ENCODE data around the gene AMBRA1. TPM values are rescaled to one million over a fixed set of nuclear protein-coding genes. Genes with fewer than 3 reads are reported as not detected.

Gene AMBRA1
- total RNA-seq, 1 donor, result 18.0 TPM

DNA sequence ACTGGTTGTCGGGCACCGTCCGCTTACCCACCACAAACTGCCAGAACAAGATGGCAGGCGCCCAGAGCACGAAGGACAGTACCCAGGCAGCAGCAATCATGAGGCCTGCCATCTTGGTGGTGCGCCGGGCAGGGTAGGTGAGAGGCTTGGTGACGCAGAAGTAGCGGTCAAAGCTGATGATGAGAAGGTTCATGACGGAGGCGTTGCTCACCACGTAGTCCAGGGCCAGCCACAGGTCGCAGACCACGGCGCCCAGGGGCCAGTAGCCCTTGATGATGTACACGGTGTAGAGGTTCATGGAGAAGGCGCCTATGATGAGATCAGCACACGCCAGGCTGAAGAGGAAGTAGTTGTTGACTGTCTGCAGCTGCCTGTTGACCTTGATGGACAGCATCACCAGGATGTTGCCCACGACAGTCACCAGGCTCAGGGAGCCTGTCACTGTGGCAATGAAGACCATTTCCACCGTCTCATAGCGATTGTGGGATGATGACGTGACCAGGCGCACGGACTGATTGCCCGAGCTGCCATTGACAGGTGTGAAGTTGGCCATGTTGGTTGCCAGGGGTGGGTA is 207.7 kb downstream of the AMBRA1 start:
- no peak overlapping the region for H3K4me3 ChIP-seq (ENCODE audit: low read depth, low read length)
- TF ChIP-seq, protein P1, sequence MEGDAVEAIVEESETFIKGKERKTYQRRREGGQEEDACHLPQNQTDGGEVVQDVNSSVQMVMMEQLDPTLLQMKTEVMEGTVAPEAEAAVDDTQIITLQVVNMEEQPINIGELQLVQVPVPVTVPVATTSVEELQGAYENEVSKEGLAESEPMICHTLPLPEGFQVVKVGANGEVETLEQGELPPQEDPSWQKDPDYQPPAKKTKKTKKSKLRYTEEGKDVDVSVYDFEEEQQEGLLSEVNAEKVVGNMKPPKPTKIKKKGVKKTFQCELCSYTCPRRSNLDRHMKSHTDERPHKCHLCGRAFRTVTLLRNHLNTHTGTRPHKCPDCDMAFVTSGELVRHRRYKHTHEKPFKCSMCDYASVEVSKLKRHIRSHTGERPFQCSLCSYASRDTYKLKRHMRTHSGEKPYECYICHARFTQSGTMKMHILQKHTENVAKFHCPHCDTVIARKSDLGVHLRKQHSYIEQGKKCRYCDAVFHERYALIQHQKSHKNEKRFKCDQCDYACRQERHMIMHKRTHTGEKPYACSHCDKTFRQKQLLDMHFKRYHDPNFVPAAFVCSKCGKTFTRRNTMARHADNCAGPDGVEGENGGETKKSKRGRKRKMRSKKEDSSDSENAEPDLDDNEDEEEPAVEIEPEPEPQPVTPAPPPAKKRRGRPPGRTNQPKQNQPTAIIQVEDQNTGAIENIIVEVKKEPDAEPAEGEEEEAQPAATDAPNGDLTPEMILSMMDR (IDR thresholded peaks at IDR 0.05; ENCODE audit: insufficient read depth, low read length), result no peak
- no peak for DNase-seq (ENCODE audit: low read depth)

DNA sequence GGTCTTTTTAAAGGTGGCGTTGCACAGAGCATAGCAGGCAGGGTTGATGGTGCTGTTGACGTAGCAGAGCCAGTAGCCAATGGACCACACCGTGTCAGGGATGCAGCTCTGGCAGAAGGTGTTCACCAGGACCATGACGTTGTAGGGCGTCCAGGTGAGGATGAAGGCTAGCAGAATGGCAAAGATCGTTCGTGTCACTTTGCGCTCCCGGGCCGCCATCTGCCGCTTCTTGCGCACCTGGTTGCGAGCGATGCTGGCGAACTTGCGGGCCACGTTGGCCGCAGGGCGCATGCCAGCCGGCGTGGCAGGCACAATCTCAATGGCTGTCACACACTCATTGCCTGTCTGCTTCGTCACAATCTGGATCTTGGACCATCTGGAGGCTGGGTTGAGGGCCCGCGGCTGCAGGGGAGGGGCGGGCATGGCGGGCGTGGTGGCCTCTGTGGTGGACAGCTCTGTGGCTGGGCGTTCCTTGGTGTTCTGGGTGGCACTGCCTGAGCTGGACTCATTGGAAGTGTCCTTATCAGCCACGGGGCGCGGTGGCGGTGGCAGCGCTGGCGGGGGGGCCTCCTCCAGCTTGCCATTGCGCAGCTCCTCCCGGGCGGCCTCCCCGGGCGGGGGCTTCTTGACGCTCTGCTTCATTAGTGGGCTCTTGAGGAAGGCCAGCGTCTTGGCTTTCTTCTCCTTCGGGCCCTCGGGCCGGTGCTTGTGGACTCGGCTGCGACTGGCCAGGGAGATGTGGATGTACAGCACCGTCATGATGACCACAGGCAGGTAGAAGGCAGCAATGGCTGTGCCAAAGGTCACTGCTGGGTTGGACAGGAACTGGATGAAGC is 208.4 kb downstream of the AMBRA1 start:
- TF ChIP-seq, protein P1 (IDR thresholded peaks at IDR 0.05; ENCODE audit: insufficient read depth, low read length), result no peak
- no peak overlapping the region for H3K4me3 ChIP-seq (ENCODE audit: low read depth, low read length)
- DNase-seq (ENCODE audit: low read depth), result no peak

DNA sequence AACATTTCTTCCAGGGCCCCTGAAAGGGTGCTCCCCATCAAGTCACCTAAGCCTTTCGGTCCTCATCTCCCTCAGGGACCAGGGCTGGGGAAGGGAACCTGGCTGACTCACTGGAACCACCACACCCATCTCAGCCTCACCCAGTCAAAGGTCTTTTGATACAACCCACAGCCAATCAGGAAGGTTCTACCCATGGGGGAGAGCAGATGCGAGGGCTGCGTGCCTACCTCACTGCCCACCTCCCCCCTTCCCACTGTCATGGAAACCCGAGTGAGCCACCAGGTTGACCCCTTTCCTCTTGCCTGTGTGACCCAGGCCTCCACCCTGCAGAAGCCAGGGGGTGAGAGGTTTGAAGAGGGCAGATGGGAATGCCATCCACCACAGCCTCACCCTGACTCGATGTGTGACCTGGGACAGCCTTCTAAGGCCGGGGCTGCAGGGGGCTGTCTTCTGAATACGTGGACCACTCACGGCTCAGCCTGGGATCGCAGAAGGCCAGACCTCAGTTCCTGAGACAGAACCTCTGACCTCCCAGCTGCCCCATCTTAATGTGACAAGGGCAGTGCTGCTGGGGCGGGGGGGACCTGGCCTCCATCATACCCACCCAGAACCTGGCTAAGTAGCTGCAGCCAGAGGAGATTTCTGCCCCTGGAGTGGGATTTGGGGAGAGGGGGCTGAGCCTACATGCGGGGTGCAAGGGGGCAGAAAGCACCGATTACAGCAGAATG is 209.7 kb downstream of the AMBRA1 start:
- TF ChIP-seq, protein P1 (IDR thresholded peaks at IDR 0.05; ENCODE audit: insufficient read depth, low read length), result no peak
- no peak overlapping the region for H3K4me3 ChIP-seq (ENCODE audit: low read depth, low read length)
- no peak for DNase-seq (ENCODE audit: low read depth)

DNA sequence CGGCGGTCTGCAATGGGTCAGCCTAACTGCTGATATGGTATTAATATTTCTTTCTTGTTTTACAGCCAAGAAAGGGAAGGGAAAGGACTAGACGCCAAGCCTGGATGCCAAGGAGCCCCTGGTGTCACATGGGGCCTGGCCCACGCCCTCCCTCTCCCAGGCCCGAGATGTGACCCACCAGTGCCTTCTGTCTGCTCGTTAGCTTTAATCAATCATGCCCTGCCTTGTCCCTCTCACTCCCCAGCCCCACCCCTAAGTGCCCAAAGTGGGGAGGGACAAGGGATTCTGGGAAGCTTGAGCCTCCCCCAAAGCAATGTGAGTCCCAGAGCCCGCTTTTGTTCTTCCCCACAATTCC is 210.4 kb downstream of the AMBRA1 start:
- TF ChIP-seq, protein P1 (IDR thresholded peaks at IDR 0.05; ENCODE audit: insufficient read depth, low read length), result no peak
- H3K4me3 ChIP-seq (ENCODE audit: low read depth, low read length), result no peak overlapping the region
- DNase-seq (ENCODE audit: low read depth), result no peak

DNA sequence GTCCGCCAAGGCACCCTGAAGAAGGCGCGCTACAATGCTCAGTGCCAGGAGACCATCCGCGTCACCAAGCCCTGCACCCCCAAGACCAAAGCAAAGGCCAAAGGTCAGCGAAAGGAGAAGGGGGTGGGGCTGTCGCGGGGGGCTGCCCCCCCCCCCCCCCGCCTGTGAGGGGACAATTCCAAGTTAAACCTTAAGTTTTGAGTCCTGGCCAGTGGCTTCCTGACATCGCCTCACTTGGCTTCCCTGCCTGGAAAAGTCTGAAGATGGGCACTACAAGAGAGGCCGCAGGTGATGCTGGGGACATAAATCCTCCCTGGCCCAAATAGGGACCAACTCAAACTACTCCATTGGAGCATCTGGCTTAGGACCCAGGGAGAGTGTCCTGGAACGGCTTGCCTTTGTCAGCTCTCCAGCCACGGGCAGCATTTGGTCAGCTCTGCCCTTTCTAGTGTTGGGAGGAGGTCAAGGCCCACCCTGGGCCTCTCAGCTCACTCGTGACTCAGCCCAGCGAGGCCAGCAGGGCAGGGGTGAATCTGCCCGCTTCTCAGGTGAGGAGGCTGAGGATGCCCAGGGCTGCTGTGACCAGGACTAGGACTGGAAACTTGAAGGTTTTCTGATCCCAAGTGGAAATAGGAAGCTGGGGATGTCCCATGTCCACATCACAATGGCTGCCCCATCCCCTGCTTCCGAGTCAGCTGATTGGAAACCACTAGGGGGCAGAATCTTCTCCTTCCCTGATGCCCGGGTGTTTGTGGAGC is 211.0 kb downstream of the AMBRA1 start:
- TF ChIP-seq, protein P1 (IDR thresholded peaks at IDR 0.05; ENCODE audit: insufficient read depth, low read length), result peak; percentile 64
- DNase-seq (ENCODE audit: low read depth), result peak; percentile 48
- H3K4me3 ChIP-seq (ENCODE audit: low read depth, low read length), result peak overlapping the region; percentile 63

DNA sequence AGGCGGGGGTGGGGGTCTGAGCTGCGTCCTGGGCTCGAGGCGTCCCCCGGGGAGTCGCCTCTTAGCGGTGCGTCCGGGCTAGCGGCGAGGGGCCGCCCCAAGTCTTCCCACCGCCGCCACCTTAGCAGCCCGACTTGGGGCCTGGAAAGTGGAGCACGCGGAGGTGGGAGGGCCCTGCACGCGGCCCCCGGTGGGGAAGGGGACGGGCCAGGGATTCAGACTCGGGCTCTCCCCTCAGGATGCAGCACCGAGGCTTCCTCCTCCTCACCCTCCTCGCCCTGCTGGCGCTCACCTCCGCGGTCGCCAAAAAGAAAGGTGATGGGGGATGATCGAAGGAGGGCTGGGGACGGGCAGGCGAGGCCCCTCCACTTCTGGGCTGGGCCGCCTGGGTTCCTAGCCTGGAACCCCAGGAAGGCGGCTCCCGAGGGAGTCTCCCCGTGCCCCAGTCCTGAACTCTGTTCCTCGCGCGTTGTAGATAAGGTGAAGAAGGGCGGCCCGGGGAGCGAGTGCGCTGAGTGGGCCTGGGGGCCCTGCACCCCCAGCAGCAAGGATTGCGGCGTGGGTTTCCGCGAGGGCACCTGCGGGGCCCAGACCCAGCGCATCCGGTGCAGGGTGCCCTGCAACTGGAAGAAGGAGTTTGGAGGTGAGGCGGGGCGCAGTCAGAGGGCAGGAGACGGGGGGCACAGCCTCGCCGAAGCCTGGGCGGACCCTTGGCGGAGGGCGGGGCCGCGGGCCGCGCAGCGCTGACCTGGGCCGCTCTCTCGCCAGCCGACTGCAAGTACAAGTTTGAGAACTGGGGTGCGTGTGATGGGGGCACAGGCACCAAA is 211.8 kb downstream of the AMBRA1 start:
- TF ChIP-seq, protein P1 (IDR thresholded peaks at IDR 0.05; ENCODE audit: insufficient read depth, low read length), result no peak
- DNase-seq (ENCODE audit: low read depth), result no peak

More for the DNA sequence above, 211.8 kb downstream of the AMBRA1 start:
- peak overlapping the region; percentile 63 for H3K4me3 ChIP-seq (ENCODE audit: low read depth, low read length)

Data from fibroblast of the aortic adventitia (primary cell).